Fibroblast of skin of back (primary cell): ENCODE results near the gene NR2E3.
"Not testable (repeated sequence)": the region's sequence is repeated elsewhere in the genome, so short reads cannot be mapped to it uniquely, and the experiment has no call there.

Experiments
- DNase-seq: peaks from one replicate; pipeline ENCODE4 v3.0.0-alpha.2; 2013

Gene NR2E3

DNA sequence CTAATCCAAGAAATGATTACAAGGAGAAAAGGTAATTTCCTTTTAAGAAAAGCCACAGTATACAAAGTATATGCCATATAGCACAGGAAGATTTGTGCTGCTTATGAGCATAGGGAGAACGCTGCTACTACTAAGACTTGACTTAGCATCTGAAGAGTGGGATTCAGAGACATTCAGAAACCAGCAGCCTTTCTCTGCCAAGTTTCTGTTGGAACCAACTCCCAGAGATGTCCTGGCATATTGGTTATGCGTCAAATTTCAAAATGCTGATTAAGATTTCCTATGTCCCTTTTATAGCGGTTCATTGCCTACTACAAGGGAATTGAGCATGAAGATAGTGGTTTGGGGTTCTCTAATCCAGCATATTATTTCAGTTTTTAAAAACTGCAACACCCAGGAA is 4.9 kb downstream of the NR2E3 start:
- no peak for DNase-seq

DNA sequence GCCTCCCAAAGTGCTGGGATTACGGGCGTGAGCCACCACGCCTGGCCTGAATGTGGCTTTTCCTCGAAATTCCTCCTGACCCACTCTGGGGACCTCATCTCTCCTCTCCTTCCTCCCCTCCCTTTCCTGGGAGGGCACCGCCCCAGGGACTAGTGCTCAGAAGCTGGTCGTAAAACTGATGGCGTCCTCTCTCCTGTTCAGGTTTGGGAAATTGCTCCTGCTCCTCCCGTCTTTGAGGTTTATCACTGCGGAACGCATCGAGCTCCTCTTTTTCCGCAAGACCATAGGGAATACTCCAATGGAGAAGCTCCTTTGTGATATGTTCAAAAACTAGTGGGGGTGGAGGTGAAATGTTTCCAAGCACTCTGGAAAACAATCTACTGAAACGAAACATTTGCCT is 7.0 kb downstream of the NR2E3 start:
- no peak for DNase-seq

GRCh38 chr15:71820127-71820526 is 9.8 kb downstream of the NR2E3 start:
- no peak for DNase-seq

DNA sequence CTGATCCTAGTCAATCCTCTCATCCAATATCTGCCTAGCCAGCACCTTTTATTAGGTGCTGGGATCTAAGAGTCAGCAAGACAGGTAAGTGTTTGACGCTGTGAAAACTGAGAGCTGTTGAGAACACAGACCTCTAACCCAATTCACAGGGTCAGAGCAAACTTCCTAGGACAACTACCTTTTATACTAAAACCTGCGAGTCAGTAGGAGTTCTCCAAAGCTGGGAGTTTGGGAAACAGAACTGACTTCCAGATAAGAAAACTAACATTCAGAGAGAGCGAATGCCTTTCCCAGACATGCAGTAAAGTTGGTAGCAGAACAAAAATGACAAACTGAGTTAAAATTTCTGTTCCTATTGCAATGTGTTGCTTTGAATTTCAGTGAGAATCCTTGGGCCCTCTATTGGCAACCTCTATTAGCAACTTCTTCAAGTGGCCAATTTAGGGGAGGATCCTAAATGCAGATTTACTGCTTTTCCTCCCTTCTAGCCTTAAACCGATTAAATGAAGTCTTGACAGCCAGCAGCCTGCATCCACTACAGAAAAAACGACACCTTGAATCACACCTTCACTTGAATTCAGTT is 11.3 kb downstream of the NR2E3 start:
- DNase-seq = no peak

DNA sequence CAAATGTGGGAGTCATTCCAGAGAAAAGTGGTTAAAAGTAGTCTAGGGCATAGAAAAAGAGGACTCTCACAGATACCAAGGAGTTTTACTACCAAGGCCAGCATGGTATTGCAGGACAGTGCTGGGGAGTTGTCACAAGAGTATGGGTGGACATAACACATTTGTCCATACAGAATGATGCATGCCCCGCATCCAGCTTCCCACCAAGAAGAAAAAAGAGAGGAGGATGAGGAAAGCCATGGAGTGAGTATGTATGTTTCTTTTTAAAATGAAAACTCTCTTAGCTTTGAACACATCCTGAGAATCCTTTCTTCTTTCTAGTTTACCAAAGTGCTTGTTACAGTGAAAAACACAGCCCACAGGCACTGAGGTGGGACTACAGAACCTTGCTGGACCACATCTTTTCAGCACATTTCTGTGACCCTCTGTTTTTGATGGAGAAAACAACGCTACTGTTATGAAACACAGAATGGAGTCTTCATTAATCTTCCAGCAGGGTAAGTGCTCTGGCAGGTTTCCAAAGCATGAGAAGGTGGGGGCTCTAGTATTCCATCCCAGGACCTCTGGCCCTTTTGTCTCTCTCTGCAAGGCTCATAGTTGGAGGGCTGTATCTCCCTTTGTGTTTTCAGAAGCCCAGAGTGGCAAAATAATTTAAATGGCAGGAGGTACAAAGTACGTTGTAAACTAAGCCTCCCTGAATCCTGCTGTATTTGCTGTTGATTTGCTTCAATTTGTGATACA is 12.7 kb downstream of the NR2E3 start:
- no peak for DNase-seq

- no peak for DNase-seq
These were observed 13.4 kb downstream of the NR2E3 start for GRCh38 chr15:71823801-71824200.

GRCh38 chr15:71825021-71825730 is 14.8 kb downstream of the NR2E3 start:
- no peak for DNase-seq

GRCh38 chr15:71826196-71826595 is 15.8 kb downstream of the NR2E3 start:
- DNase-seq = no peak

DNA sequence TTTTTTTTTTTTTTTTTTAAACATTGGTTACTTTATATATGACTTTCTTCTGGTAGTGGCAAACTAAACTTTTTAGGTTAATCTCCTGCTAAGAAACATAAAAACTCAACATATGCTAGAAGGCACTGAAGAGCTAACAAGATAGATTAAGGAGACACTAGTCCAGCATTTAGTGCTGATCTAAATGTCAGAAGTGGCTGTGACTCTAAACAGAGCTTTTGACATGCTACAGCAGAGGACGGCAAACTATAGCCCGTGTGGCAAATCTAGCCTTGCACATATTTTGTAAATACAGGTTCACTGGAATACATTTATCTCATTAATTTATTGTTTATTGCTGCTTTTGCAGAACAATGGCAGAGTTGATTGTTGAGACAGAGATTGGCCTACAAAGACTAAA is 20.6 kb downstream of the NR2E3 start:
- no peak for DNase-seq

DNA sequence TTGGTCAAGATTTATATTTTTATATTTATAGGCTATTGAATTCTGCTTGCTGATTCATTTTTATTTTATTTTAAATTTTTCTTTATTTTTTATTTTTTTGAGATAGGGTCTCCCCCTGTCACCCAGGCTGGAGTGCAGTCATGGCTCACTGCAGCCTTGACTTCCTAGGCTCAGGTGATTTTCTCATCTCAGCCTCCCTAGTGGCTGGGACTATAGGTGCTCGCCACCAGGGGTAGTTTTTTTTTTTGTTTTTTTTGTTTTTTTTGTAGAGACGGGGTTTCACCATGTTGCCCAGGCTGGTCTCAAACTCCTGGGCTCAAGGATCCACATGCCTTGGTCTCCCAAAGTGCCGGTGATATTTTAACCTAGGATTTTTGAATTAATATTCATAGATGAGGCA is 31.2 kb downstream of the NR2E3 start:
- DNase-seq = no peak

DNA sequence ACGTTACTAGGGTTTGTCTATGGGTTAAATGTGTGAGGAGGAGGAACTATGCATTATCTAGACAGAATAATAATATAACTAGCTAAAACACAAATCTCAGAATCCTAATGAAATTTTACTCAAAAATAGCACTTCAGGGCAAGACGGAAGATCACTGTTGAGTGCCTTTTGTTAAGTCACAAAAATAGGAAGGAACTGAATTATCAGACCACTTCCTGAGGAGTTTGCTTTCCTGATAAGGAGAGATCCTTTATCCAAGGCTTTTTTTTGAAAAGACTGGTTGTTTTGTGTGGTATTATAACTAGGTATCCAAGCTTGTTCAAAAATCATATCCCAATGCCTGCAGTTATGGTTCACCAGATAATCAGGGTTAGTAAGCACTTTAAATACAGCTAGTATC is 34.6 kb downstream of the NR2E3 start:
- DNase-seq = no peak

GRCh38 chr15:71853543-71853942 is 43.2 kb downstream of the NR2E3 start:
- no peak for DNase-seq

GRCh38 chr15:71858232-71858631 is 47.9 kb downstream of the NR2E3 start:
- DNase-seq = not testable (repeated sequence)
